Naive thymus-derived CD4-positive, alpha-beta T cell (primary cell): ENCODE data around the gene STK38. TPM values are rescaled to one million over a fixed set of nuclear protein-coding genes. Genes with fewer than 3 reads are reported as not detected.

Experiments
- ATAC-seq: fragments of 150-1000 bp; cut with Tn5 transposase; 2 replicates; pipeline ENCODE4 v1.10.0; 2021; ENCODE audit warnings: mild to moderate bottlenecking, moderate library complexity
- CTCF ChIA-PET: fragments of 350-600 bp; sonication (Branson Sonifier 250); formaldehyde crosslinking; loops from one replicate; lab custom pipeline; 2021; ENCODE audit warnings: antibody characterized with exemption; lab: Charles Lee
- POLR2A ChIA-PET: fragments of 350-600 bp; sonication (Branson Sonifier 250); formaldehyde crosslinking; loops from one replicate; lab custom pipeline; 2021; ENCODE audit warnings: antibody characterized with exemption, inconsistent platforms; lab: Charles Lee
- DNase-seq, 9 donors: peaks; one replicate each; pipeline versions ENCODE4 v3.0.0 to v3.0.0-alpha.2; 2020 to 2022; ENCODE audit warnings: mixed read lengths in 1 of 9
- H3K27ac ChIP-seq: one replicate; pipeline ENCODE4 v1.7.0; 2013; ENCODE audit warnings: mild to moderate bottlenecking, low read depth, low read length, moderate library complexity
- H3K27me3 ChIP-seq, 2 donors: one replicate each; pipeline ENCODE4 v1.7.0; 2013; ENCODE audit warnings: low read length in 2 of 2, mild to moderate bottlenecking in 2 of 2, moderate library complexity in 2 of 2; ENCODE audit not compliant: control insufficient read depth in 2 of 2, insufficient read depth in 2 of 2
- H3K36me3 ChIP-seq, 3 experiments: 1 replicate in 2 of 3; 2 replicates in 1 of 3; pipeline ENCODE4 v1.7.0; 2013; ENCODE audit warnings: low read length in 3 of 3, mild to moderate bottlenecking in 3 of 3, moderate library complexity in 1 of 3; ENCODE audit not compliant: insufficient read depth in 3 of 3, control insufficient read depth in 2 of 3
- H3K4me1 ChIP-seq, 2 donors: one replicate each; pipeline ENCODE4 v1.7.0; 2013; ENCODE audit warnings: low read length in 2 of 2, mild to moderate bottlenecking in 2 of 2, moderate library complexity in 1 of 2; ENCODE audit not compliant: control insufficient read depth in 2 of 2, insufficient read depth in 2 of 2
- H3K4me3 ChIP-seq: 2 replicates; pipeline ENCODE4 v1.7.0; 2013; ENCODE audit warnings: mild to moderate bottlenecking, low read length
- H3K9me3 ChIP-seq, 3 experiments: 1 replicate in 2 of 3; 2 replicates in 1 of 3; pipeline ENCODE4 v1.7.0; 2013; ENCODE audit warnings: low read length in 3 of 3; ENCODE audit not compliant: control insufficient read depth in 2 of 3
- H3K27ac Mint-ChIP-seq, 9 donors: one replicate each; pipeline ENCODE4 v1.8.0; 2020 to 2022; ENCODE audit warnings: mixed read lengths in 9 of 9, mild to moderate bottlenecking in 8 of 9, moderate library complexity in 5 of 9, inconsistent platforms in 2 of 9
- H3K27me3 Mint-ChIP-seq, 5 donors: one replicate each; pipeline ENCODE4 v1.8.0; 2021 to 2022; ENCODE audit warnings: mixed read lengths in 5 of 5, mild to moderate bottlenecking in 1 of 5
- H3K36me3 Mint-ChIP-seq, 5 donors: one replicate each; pipeline ENCODE4 v1.8.0; 2020 to 2022; ENCODE audit warnings: mixed read lengths in 5 of 5, mild to moderate bottlenecking in 3 of 5, inconsistent platforms in 1 of 5
- H3K4me1 Mint-ChIP-seq, 7 donors: one replicate each; pipeline ENCODE4 v1.8.0; 2020 to 2022; ENCODE audit warnings: mixed read lengths in 7 of 7, mild to moderate bottlenecking in 3 of 7, inconsistent platforms in 1 of 7
- H3K4me3 Mint-ChIP-seq, 10 donors: one replicate each; pipeline ENCODE4 v1.8.0; 2020 to 2022; ENCODE audit warnings: mild to moderate bottlenecking in 10 of 10, mixed read lengths in 10 of 10, moderate library complexity in 6 of 10, inconsistent platforms in 2 of 10
- H3K9me3 Mint-ChIP-seq, 11 donors: one replicate each; pipeline ENCODE4 v1.8.0; 2020 to 2022; ENCODE audit warnings: mixed read lengths in 11 of 11, mild to moderate bottlenecking in 4 of 11, inconsistent platforms in 1 of 11, moderate library complexity in 1 of 11
- intact Hi-C, 2 donors: fragments of 100-400 bp; cut with micrococcal nuclease; formaldehyde crosslinking; loops; one replicate each; pipeline ENCODE4 v1.15.1; 2023
- polyA plus RNA-seq, 2 donors: library from polyadenylated mRNA; unstranded; fragments of 300-500 nt; fragmentation: Illumina TruSeq; gene quantifications; one replicate each; pipeline ENCODE4 v1.2.3, GENCODE V29; 2021
- total RNA-seq, 6 experiments: library from RNA in 5 of 6; stranded (reverse) in 5 of 6; gene quantifications; 1 replicate in 5 of 6; 2 replicates in 1 of 6; pipeline ENCODE4 v1.2.3 and lab custom pipeline; 2021 to 2026

The STK38 gene
- total and polyA plus RNA-seq, 7 experiments from 2014 or later: 56.6 to 193 (median 95.0) TPM

- Mint-ChIP-seq H3K27ac (peak overlapping the region in 4 of 9 donors; percentile 9 to 84 (median 62)), H3K36me3 (peaks cover 3 to 22% (median 9%) of the 10 kb centered on the region in 5 donors)
These were observed 77.3 kb downstream of the STK38 start for GRCh38 chr6:36469946-36470345.

GRCh38 chr6:36469148-36469661, 78.1 kb downstream of the STK38 start:
- H3K9me3 ChIP-seq: no peaks in the 10 kb centered on the region
- H3K4me1 ChIP-seq: peaks cover 0 to 4% of the 10 kb centered on the region in 2 donors
- Mint-ChIP-seq H3K4me3 (no peak overlapping the region), H3K27me3 (no peaks in the 10 kb centered on the region), H3K4me1 (peaks cover 9 to 29% (median 23%) of the 10 kb centered on the region in 7 donors), H3K27ac (peak overlapping the region in 7 of 9 donors; percentile 2 to 79 (median 58)), H3K9me3 (no peaks in the 10 kb centered on the region), H3K36me3 (peaks cover 3 to 17% (median 15%) of the 10 kb centered on the region in 5 donors)
- ATAC-seq (no peak), DNase-seq (no peak)
- CTCF ChIA-PET: interaction anchor here (1.3 kb wide), 1 partner anchor 46 kb away, joined by 3 read pairs; no protein-coding TSS in a partner anchor
- intact Hi-C loops: no loop called here
- H3K4me3 ChIP-seq: no peak overlapping the region
- peaks cover 0 to 22% (median 2%) of the 10 kb centered on the region in 3 experiments for H3K36me3 ChIP-seq
- no peaks in the 10 kb centered on the region for H3K27me3 ChIP-seq
- POLR2A ChIA-PET: interaction anchor here (1.0 to 1.7 kb wide), 2 partner anchors 9 to 18 kb away, joined by 3 to 4 read pairs; no protein-coding TSS in a partner anchor
- no peak overlapping the region for H3K27ac ChIP-seq

More at GRCh38 chr6:36469946-36470345, 77.3 kb downstream of the STK38 start:
- no peak overlapping the region for H3K4me3 Mint-ChIP-seq
- no peaks in the 10 kb centered on the region for H3K27me3 Mint-ChIP-seq
- H3K4me3 ChIP-seq: no peak overlapping the region
- ATAC-seq (no peak), DNase-seq (no peak)
- H3K9me3 Mint-ChIP-seq: no peaks in the 10 kb centered on the region
- intact Hi-C loops: loop anchor here in 1 of 2 donors (2.0 kb wide), 1 partner anchor 13 kb away; no protein-coding TSS in a partner anchor
- H3K4me1 ChIP-seq: peaks cover 0 to 4% of the 10 kb centered on the region in 2 donors
- H3K9me3 ChIP-seq: no peaks in the 10 kb centered on the region
- H3K4me1 Mint-ChIP-seq: peaks cover 7 to 26% (median 21%) of the 10 kb centered on the region in 7 donors
- POLR2A ChIA-PET: interaction anchor here (1.0 to 1.7 kb wide), 3 partner anchors 8 to 18 kb away, joined by 3 to 5 read pairs (median 4); no protein-coding TSS in a partner anchor
- H3K27ac ChIP-seq: no peak overlapping the region
- H3K36me3 ChIP-seq: peaks cover 5 to 30% (median 9%) of the 10 kb centered on the region in 3 experiments
- H3K27me3 ChIP-seq: no peaks in the 10 kb centered on the region
- CTCF ChIA-PET: no interaction called here

- intact Hi-C loops: no loop called here
- no peaks in the 10 kb centered on the region for H3K27me3 ChIP-seq
- Mint-ChIP-seq H3K4me3 (no peak overlapping the region), H3K9me3 (no peaks in the 10 kb centered on the region), H3K4me1 (peaks cover 13 to 43% (median 38%) of the 10 kb centered on the region in 7 donors), H3K36me3 (peaks cover 3 to 22% (median 15%) of the 10 kb centered on the region in 5 donors), H3K27ac (no peak overlapping the region), H3K27me3 (no peaks in the 10 kb centered on the region)
- no peak for DNase-seq
- H3K36me3 ChIP-seq: peaks cover 0 to 21% (median 0%) of the 10 kb centered on the region in 3 experiments
- ChIA-PET POLR2A (no interaction called here), CTCF (no interaction called here)
- no peak overlapping the region for H3K27ac ChIP-seq
- H3K4me1 ChIP-seq: peaks cover 0 to 4% of the 10 kb centered on the region in 2 donors
- no peak for ATAC-seq
- H3K4me3 ChIP-seq: no peak overlapping the region
- H3K9me3 ChIP-seq: no peaks in the 10 kb centered on the region
These were observed 79.7 kb downstream of the STK38 start for GRCh38 chr6:36467625-36468024.

- Mint-ChIP-seq H3K4me3 (no peak overlapping the region), H3K27ac (peak overlapping the region in 3 of 9 donors; percentile 9 to 23 (median 17)), H3K9me3 (no peaks in the 10 kb centered on the region), H3K36me3 (peaks cover 0 to 32% (median 10%) of the 10 kb centered on the region in 5 donors), H3K4me1 (peaks cover 18 to 66% (median 56%) of the 10 kb centered on the region in 7 donors), H3K27me3 (no peaks in the 10 kb centered on the region)
- ATAC-seq: no peak
- H3K4me1 ChIP-seq: peaks cover 5 to 9% of the 10 kb centered on the region in 2 donors
- no peak overlapping the region for H3K27ac ChIP-seq
- H3K36me3 ChIP-seq: no peaks in the 10 kb centered on the region
- intact Hi-C loops: no loop called here
- DNase-seq: no peak
- ChIA-PET POLR2A (no interaction called here), CTCF (no interaction called here)
- no peak overlapping the region for H3K4me3 ChIP-seq
- H3K9me3 ChIP-seq: no peaks in the 10 kb centered on the region
- no peaks in the 10 kb centered on the region for H3K27me3 ChIP-seq
These were observed 83.0 kb downstream of the STK38 start for GRCh38 chr6:36464233-36464632.

- Mint-ChIP-seq H3K9me3 (no peaks in the 10 kb centered on the region), H3K27me3 (no peaks in the 10 kb centered on the region), H3K36me3 (peaks cover 0 to 32% (median 10%) of the 10 kb centered on the region in 5 donors), H3K4me1 (peaks cover 15 to 62% (median 52%) of the 10 kb centered on the region in 7 donors), H3K4me3 (no peak overlapping the region), H3K27ac (peak overlapping the region in 1 of 9 donors; percentile 34)
- Histone ChIP-seq H3K36me3 (no peaks in the 10 kb centered on the region), H3K4me3 (no peak overlapping the region), H3K4me1 (peaks cover 5 to 8% of the 10 kb centered on the region in 2 donors), H3K27me3 (no peaks in the 10 kb centered on the region), H3K9me3 (no peaks in the 10 kb centered on the region), H3K27ac (no peak overlapping the region)
- ChIA-PET POLR2A (interaction anchor here (1.1 kb wide), 1 partner anchor 40 kb away, joined by 3 read pairs; no protein-coding TSS in a partner anchor), CTCF (no interaction called here)
- ATAC-seq: no peak
- intact Hi-C loops: no loop called here
- DNase-seq: no peak
These were observed 83.6 kb downstream of the STK38 start for GRCh38 chr6:36463676-36464075.

- no peak overlapping the region for H3K27ac ChIP-seq
- intact Hi-C loops: no loop called here
- CTCF ChIA-PET: interaction anchor here (0.6 kb wide), 1 partner anchor 12 kb away, joined by 4 read pairs; no protein-coding TSS in a partner anchor
- no peaks in the 10 kb centered on the region for H3K9me3 ChIP-seq
- DNase-seq (no peak), ATAC-seq (no peak)
- H3K4me1 ChIP-seq: peaks cover 5 to 8% of the 10 kb centered on the region in 2 donors
- H3K36me3 Mint-ChIP-seq: peaks cover 0 to 29% (median 10%) of the 10 kb centered on the region in 5 donors
- no peak overlapping the region for H3K4me3 ChIP-seq
- peak overlapping the region in 2 of 10 donors; percentile 10 to 36 for H3K4me3 Mint-ChIP-seq
- no peaks in the 10 kb centered on the region for H3K36me3 ChIP-seq
- peak overlapping the region in 3 of 9 donors; percentile 5 to 66 (median 20) for H3K27ac Mint-ChIP-seq
- no peaks in the 10 kb centered on the region for H3K9me3 Mint-ChIP-seq
- peaks cover 18 to 67% (median 58%) of the 10 kb centered on the region in 7 donors for H3K4me1 Mint-ChIP-seq
- no peaks in the 10 kb centered on the region for H3K27me3 ChIP-seq
- POLR2A ChIA-PET: interaction anchor here (1.7 kb wide), 1 partner anchor 9 kb away, joined by 5 read pairs; no protein-coding TSS in a partner anchor
- no peaks in the 10 kb centered on the region for H3K27me3 Mint-ChIP-seq
These were observed 85.6 kb downstream of the STK38 start for GRCh38 chr6:36461646-36462045.
